ENCODE data around the gene MYBPC2.

The MYBPC2 gene

GRCh38 chr19:50500060-50500752, 67.5 kb downstream of the MYBPC2 start:
- in situ Hi-C loops (cut with MboI; ENCODE audit: low sequenced_read_pairs, unreplicated experiment) = no loop called here
- no peak for TF ChIP-seq CTCF (IDR thresholded peaks at IDR 0.05; ENCODE audit: borderline replicate concordance, control extremely low read depth, extremely low read depth, insufficient read depth, missing control alignments)
- peak; percentile 79 for DNase-seq (ENCODE audit: low spot score)

- no peak for TF ChIP-seq CTCF (IDR thresholded peaks at IDR 0.05; ENCODE audit: borderline replicate concordance, control extremely low read depth, extremely low read depth, insufficient read depth, missing control alignments)
- DNase-seq (ENCODE audit: low spot score) = no peak
- in situ Hi-C loops (cut with MboI; ENCODE audit: low sequenced_read_pairs, unreplicated experiment) = no loop called here
Observed at GRCh38 chr19:50500753-50501151, 68.1 kb downstream of the MYBPC2 start.

- no peak for DNase-seq (ENCODE audit: low spot score)
- TF ChIP-seq CTCF (IDR thresholded peaks at IDR 0.05; ENCODE audit: borderline replicate concordance, control extremely low read depth, extremely low read depth, insufficient read depth, missing control alignments) = no peak
- in situ Hi-C loops (cut with MboI; ENCODE audit: low sequenced_read_pairs, unreplicated experiment) = no loop called here
Observed at GRCh38 chr19:50501186-50501567, 68.5 kb downstream of the MYBPC2 start.

- no peak for TF ChIP-seq CTCF (IDR thresholded peaks at IDR 0.05; ENCODE audit: borderline replicate concordance, control extremely low read depth, extremely low read depth, insufficient read depth, missing control alignments)
- DNase-seq (ENCODE audit: low spot score) = no peak
- in situ Hi-C loops (cut with MboI; ENCODE audit: low sequenced_read_pairs, unreplicated experiment) = no loop called here
Observed at GRCh38 chr19:50501568-50502475, 69.1 kb downstream of the MYBPC2 start.

GRCh38 chr19:50505856-50506611, 73.3 kb downstream of the MYBPC2 start:
- DNase-seq (ENCODE audit: low spot score) = no peak
- no peak for TF ChIP-seq CTCF (IDR thresholded peaks at IDR 0.05; ENCODE audit: borderline replicate concordance, control extremely low read depth, extremely low read depth, insufficient read depth, missing control alignments)
- in situ Hi-C loops (cut with MboI; ENCODE audit: low sequenced_read_pairs, unreplicated experiment) = no loop called here

- no peak for TF ChIP-seq CTCF (IDR thresholded peaks at IDR 0.05; ENCODE audit: borderline replicate concordance, control extremely low read depth, extremely low read depth, insufficient read depth, missing control alignments)
- in situ Hi-C loops (cut with MboI; ENCODE audit: low sequenced_read_pairs, unreplicated experiment) = no loop called here
Observed at GRCh38 chr19:50506700-50507099, 74.0 kb downstream of the MYBPC2 start.

More at GRCh38 chr19:50506700-50507099, 74.0 kb downstream of the MYBPC2 start:
- no peak for DNase-seq (ENCODE audit: low spot score)

Data from GM13976 (cell line).